Smooth muscle cell (in vitro differentiated cells): ENCODE measurements around the gene WSCD2. TPM values are rescaled to one million over a fixed set of nuclear protein-coding genes. Genes with fewer than 3 reads are reported as not detected.

Source experiments
- DNase-seq: peaks from one replicate; lab custom pipeline; 2025; ENCODE audit not compliant: unreplicated experiment; lab: John Stamatoyannopoulos, UW
- H2AFZ ChIP-seq: fragments of 200-600 bp; sonication (generic); 2 replicates; pipeline ENCODE4 v1.6.0; 2016; ENCODE audit warnings: antibody characterized with exemption, low read depth, mild to moderate bottlenecking
- H3F3A ChIP-seq: fragments of 200-600 bp; sonication (generic); 2 replicates; pipeline ENCODE4 v1.6.0; 2017; ENCODE audit warnings: antibody characterized with exemption, low read depth
- H3K27ac ChIP-seq: fragments of 200-600 bp; sonication (generic); 2 replicates; pipeline ENCODE4 v1.5.1; 2016; ENCODE audit warnings: low read depth, mild to moderate bottlenecking
- H3K27me3 ChIP-seq: fragments of 200-600 bp; sonication (generic); 2 replicates; pipeline ENCODE4 v1.6.1; 2016; ENCODE audit warnings: low read depth, mild to moderate bottlenecking
- H3K36me3 ChIP-seq: fragments of 200-600 bp; sonication (generic); 2 replicates; pipeline ENCODE4 v1.5.1; 2016; ENCODE audit warnings: low read depth
- H3K4me1 ChIP-seq: fragments of 200-600 bp; sonication (generic); 2 replicates; pipeline ENCODE4 v1.5.1; 2016; ENCODE audit warnings: low read depth
- H3K4me2 ChIP-seq: fragments of 200-600 bp; sonication (generic); 2 replicates; pipeline ENCODE4 v1.6.0; 2016; ENCODE audit warnings: mild to moderate bottlenecking
- H3K4me3 ChIP-seq: fragments of 200-600 bp; sonication (generic); 2 replicates; pipeline ENCODE4 v1.5.1; 2016; ENCODE audit warnings: mild to moderate bottlenecking
- H3K79me2 ChIP-seq: fragments of 200-600 bp; sonication (generic); 2 replicates; pipeline ENCODE4 v1.6.0; 2016; ENCODE audit warnings: low read depth, mild to moderate bottlenecking
- H3K9ac ChIP-seq: fragments of 200-600 bp; sonication (generic); 2 replicates; pipeline ENCODE4 v1.6.0; 2016; ENCODE audit warnings: low read depth
- H3K9me3 ChIP-seq: fragments of 200-600 bp; sonication (generic); replicated peaks from 2 replicates; pipeline ENCODE4 v1.5.1; 2016; ENCODE audit warnings: low read depth
- H4K20me1 ChIP-seq: fragments of 200-600 bp; sonication (generic); 2 replicates; pipeline ENCODE4 v1.6.0; 2016; ENCODE audit warnings: low read depth
- WGBS: methylation state at CpG from one replicate; pipeline ENCODE4 v1.1.7; 2016; ENCODE audit warnings: low lambda C conversion rate; 5-methylcytosine and 5-hydroxymethylcytosine counted together
- polyA plus RNA-seq: library from polyadenylated mRNA; unstranded; fragments of >200 nt; fragmentation: Nextera tagmentation; extraction: Ambion mirVana; gene quantifications from 2 replicates; pipeline ENCODE4 v1.2.1, GENCODE V29; 2016
- total RNA-seq: library from RNA; depleted of rRNA; stranded (reverse); fragments of >200 nt; gene quantifications from 2 replicates; pipeline ENCODE4 v1.2.3, GENCODE V29; 2014
- TF ChIP-seq, protein P1 (sequence below): fragments of 200-600 bp; sonication (generic); IDR thresholded peaks from 2 replicates; pipeline ENCODE4 v1.5.1; 2017; ENCODE audit warnings: borderline replicate concordance, mild to moderate bottlenecking, antibody characterized with exemption; ENCODE audit not compliant: insufficient read depth, poor library complexity, severe bottlenecking

Gene WSCD2
- total and polyA plus RNA-seq, 2 experiments from 2014 or later, result 0.13 TPM

DNA sequence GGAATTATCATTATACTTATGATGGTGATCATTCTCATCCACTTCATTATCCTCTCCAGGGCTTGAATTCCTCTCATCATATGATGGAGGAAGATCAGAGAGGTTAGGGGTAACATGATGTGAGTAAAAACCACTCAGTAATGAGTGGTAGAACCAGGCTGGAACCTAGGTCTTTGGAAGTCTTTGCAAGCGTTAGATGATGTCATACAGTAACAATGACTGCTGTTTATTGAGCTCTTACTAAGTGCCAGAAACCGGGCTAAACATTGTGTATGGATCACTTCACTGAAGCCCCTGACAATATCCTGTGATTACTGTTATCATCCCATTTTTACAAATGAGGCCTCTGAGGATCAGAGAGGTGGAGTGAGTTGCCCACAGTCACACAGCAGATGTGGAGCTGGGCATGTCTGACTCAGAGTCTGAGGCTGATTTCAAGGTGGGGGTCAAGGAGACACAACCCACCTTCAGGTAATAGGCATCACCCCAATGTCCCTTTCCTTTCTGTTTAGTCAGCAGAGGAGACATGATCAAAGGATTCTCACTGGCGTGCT is 19.5 kb downstream of the WSCD2 start:
- no peak overlapping the region for H3K4me2 ChIP-seq
- TF ChIP-seq, protein P1, sequence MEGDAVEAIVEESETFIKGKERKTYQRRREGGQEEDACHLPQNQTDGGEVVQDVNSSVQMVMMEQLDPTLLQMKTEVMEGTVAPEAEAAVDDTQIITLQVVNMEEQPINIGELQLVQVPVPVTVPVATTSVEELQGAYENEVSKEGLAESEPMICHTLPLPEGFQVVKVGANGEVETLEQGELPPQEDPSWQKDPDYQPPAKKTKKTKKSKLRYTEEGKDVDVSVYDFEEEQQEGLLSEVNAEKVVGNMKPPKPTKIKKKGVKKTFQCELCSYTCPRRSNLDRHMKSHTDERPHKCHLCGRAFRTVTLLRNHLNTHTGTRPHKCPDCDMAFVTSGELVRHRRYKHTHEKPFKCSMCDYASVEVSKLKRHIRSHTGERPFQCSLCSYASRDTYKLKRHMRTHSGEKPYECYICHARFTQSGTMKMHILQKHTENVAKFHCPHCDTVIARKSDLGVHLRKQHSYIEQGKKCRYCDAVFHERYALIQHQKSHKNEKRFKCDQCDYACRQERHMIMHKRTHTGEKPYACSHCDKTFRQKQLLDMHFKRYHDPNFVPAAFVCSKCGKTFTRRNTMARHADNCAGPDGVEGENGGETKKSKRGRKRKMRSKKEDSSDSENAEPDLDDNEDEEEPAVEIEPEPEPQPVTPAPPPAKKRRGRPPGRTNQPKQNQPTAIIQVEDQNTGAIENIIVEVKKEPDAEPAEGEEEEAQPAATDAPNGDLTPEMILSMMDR, result no peak
- H3K4me3 ChIP-seq, result no peak overlapping the region
- WGBS, result 63% methylated on average over 3 of the region's 3 CpGs
- no peak overlapping the region for H3K9ac ChIP-seq
- H4K20me1 ChIP-seq, result no peaks in the 10 kb centered on the region
- H3F3A ChIP-seq, result no peaks in the 10 kb centered on the region
- H3K27me3 ChIP-seq, result no peaks in the 10 kb centered on the region
- H3K27ac ChIP-seq, result no peak overlapping the region
- no peaks in the 10 kb centered on the region for H3K4me1 ChIP-seq
- H3K36me3 ChIP-seq, result no peaks in the 10 kb centered on the region
- no peaks in the 10 kb centered on the region for H3K9me3 ChIP-seq
- H3K79me2 ChIP-seq, result no peaks in the 10 kb centered on the region
- no peak for DNase-seq
- no peak overlapping the region for H2AFZ ChIP-seq

DNA sequence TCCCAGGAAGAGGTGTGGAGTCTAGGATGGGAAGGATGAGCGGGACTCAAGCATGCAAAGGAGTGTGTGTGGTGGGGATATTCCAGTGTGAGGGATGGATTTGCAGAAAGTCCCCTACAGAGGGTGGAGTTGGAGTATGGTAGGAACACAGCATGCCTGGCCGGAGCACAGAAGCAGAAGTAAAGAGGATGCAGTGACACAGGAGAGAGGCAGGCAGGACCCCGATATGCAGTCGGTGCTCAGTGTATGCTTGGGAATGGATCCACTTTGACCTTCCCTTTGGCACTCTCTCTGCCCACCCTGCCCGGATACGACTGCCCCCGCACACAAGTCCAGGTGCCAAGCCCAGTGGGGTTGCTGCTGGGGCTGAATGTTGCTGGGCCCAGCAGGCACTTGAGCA is 21.3 kb downstream of the WSCD2 start:
- H3K4me1 ChIP-seq, result no peaks in the 10 kb centered on the region
- no peaks in the 10 kb centered on the region for H3K9me3 ChIP-seq
- no peaks in the 10 kb centered on the region for H3K27me3 ChIP-seq
- H3K4me3 ChIP-seq, result no peak overlapping the region
- no peak overlapping the region for H3K9ac ChIP-seq
- no peaks in the 10 kb centered on the region for H3K79me2 ChIP-seq
- TF ChIP-seq, protein P1, result no peak
- H4K20me1 ChIP-seq, result no peaks in the 10 kb centered on the region
- 98% methylated on average over 7 of the region's 7 CpGs for WGBS
- H3K36me3 ChIP-seq, result no peaks in the 10 kb centered on the region
- H3K27ac ChIP-seq, result no peak overlapping the region
- no peak for DNase-seq
- H3F3A ChIP-seq, result no peaks in the 10 kb centered on the region
- H2AFZ ChIP-seq, result no peak overlapping the region
- no peak overlapping the region for H3K4me2 ChIP-seq

DNA sequence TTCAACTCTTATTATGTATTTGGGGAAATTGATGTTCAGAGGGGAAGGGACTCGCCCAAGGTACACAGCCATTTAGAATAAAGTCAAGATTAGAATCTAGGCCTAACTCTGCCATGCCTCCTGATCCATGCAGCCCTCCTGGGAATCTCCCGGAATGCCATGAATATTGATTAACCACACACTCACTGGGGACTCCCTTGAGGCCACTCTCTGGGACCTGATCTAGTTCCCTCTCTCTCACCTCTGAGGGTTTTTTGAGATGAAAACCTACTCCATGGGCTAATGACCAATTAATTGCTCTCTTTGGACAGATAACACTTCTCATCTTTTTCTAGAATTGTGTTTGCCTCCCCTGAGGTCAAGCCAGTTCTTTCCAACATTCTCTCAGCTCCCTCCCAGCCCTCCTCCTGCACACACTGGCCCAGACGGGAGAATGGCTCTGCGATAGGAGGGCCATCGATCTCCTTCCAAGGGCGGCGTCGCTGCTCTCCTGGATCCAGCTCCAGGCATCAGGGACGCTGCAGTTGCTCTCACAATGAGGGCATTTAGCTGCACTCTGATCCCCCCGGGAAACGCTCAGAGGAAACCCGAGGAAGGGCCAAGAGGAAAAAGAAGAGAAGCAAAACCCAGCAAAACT is 22.6 kb downstream of the WSCD2 start:
- no peak for DNase-seq
- H3K4me3 ChIP-seq, result no peak overlapping the region
- no peaks in the 10 kb centered on the region for H3K36me3 ChIP-seq
- H3K4me1 ChIP-seq, result no peaks in the 10 kb centered on the region
- H3K9ac ChIP-seq, result no peak overlapping the region
- H3K9me3 ChIP-seq, result no peaks in the 10 kb centered on the region
- H3K4me2 ChIP-seq, result no peak overlapping the region
- TF ChIP-seq, protein P1, result no peak
- H2AFZ ChIP-seq, result no peak overlapping the region
- no peaks in the 10 kb centered on the region for H3K79me2 ChIP-seq
- no peaks in the 10 kb centered on the region for H4K20me1 ChIP-seq
- H3K27ac ChIP-seq, result no peak overlapping the region
- H3K27me3 ChIP-seq, result no peaks in the 10 kb centered on the region
- 80% methylated on average over 12 of the region's 12 CpGs for WGBS
- no peaks in the 10 kb centered on the region for H3F3A ChIP-seq

DNA sequence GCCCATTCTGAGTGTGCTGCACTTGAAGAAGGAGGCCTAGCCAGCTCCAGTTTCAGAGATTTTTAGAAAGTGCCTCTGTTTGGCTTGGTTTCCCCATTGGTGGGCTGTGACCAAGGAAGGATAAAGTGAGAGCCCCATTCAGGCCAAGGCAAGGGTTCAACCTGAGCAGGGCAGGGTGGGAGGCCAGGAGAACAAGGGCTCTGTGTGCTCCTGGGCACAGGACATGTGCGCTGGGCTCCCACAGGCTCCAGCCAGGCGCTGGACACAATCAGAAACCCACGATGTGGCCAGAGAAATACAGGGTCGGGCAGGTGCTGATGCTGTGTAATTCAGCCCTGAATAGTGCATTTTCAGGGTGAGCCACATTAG is 23.1 kb downstream of the WSCD2 start:
- Histone ChIP-seq H3K9ac (no peak overlapping the region), H3K4me1 (no peaks in the 10 kb centered on the region), H2AFZ (no peak overlapping the region), H3K79me2 (no peaks in the 10 kb centered on the region), H3F3A (no peaks in the 10 kb centered on the region), H3K27me3 (no peaks in the 10 kb centered on the region), H3K36me3 (no peaks in the 10 kb centered on the region), H3K9me3 (no peaks in the 10 kb centered on the region), H3K4me3 (no peak overlapping the region), H3K27ac (no peak overlapping the region), H4K20me1 (no peaks in the 10 kb centered on the region), H3K4me2 (no peak overlapping the region)
- WGBS, result 77% methylated on average over 4 of the region's 4 CpGs
- DNase-seq, result no peak
- TF ChIP-seq, protein P1, result no peak
